HepG2 (cell line): Measurements from ENCODE around the gene JPH3.

Experiments
- ATM ChIP-seq: fragments of 450-650 bp; IDR thresholded peaks from 2 replicates; pipeline ENCODE4 v1.7.1; 2017; ENCODE audit warnings: mild to moderate bottlenecking, borderline replicate concordance
- ETV6 ChIP-seq: sonication (generic); formaldehyde crosslinking; conservative IDR thresholded peaks from 2 replicates; pipeline ENCODE4 v1.4.0; 2020; ENCODE audit warnings: missing genetic modification reagents
- GLI4 ChIP-seq: sonication (generic); formaldehyde crosslinking; IDR thresholded peaks from 2 replicates; pipeline ENCODE4 v1.5.1; 2020; ENCODE audit warnings: missing genetic modification reagents, mild to moderate bottlenecking, moderate library complexity, borderline replicate concordance
- POLR2A ChIP-seq, 2 experiments: IDR thresholded peaks; 2 replicates each; pipeline ENCODE4 v1.6.1; 2011; ENCODE audit warnings: low read depth in 2 of 2, low read length in 2 of 2, mild to moderate bottlenecking in 1 of 2, moderate library complexity in 1 of 2; ENCODE audit not compliant: insufficient read depth in 1 of 2
- RNF2 ChIP-seq: fragments of 450-650 bp; conservative IDR thresholded peaks from 2 replicates; pipeline ENCODE4 v1.6.1; 2016; ENCODE audit warnings: low read depth
- SYNCRIP ChIP-seq: fragments of 200-400 bp; formaldehyde crosslinking; IDR thresholded peaks from 2 replicates; pipeline ENCODE4 v1.6.1; 2018; ENCODE audit warnings: mild to moderate bottlenecking, low read depth, low read length; ENCODE audit not compliant: insufficient read depth
- TCF7L2 ChIP-seq: IDR thresholded peaks from 2 replicates; pipeline ENCODE4 v1.6.1; 2011; ENCODE audit warnings: mild to moderate bottlenecking, low read depth, low read length, moderate library complexity
- ZBTB21 ChIP-seq: sonication (generic); formaldehyde crosslinking; IDR thresholded peaks from 2 replicates; pipeline ENCODE4 v1.4.0; 2020; ENCODE audit warnings: missing genetic modification reagents
- ZIK1 ChIP-seq: sonication (generic); formaldehyde crosslinking; IDR thresholded peaks from 2 replicates; pipeline ENCODE4 v1.5.0; 2020; ENCODE audit warnings: mild to moderate bottlenecking, low read depth, missing genetic modification reagents, borderline replicate concordance
- ZNF251 ChIP-seq: sonication (generic); formaldehyde crosslinking; IDR thresholded peaks from 2 replicates; pipeline ENCODE4 v1.9.0; 2021; ENCODE audit warnings: mild to moderate bottlenecking, missing genetic modification reagents
- TF ChIP-seq, protein P1 (sequence below): sonication (generic); formaldehyde crosslinking; IDR thresholded peaks from 2 replicates; pipeline ENCODE4 v1.5.1; 2020; ENCODE audit warnings: mild to moderate bottlenecking, missing genetic modification reagents
- TF ChIP-seq, protein P2 (sequence below): sonication (generic); formaldehyde crosslinking; IDR thresholded peaks from 2 replicates; pipeline ENCODE4 v1.5.0; 2020; ENCODE audit warnings: mild to moderate bottlenecking, missing genetic modification reagents, moderate library complexity

DNA sequence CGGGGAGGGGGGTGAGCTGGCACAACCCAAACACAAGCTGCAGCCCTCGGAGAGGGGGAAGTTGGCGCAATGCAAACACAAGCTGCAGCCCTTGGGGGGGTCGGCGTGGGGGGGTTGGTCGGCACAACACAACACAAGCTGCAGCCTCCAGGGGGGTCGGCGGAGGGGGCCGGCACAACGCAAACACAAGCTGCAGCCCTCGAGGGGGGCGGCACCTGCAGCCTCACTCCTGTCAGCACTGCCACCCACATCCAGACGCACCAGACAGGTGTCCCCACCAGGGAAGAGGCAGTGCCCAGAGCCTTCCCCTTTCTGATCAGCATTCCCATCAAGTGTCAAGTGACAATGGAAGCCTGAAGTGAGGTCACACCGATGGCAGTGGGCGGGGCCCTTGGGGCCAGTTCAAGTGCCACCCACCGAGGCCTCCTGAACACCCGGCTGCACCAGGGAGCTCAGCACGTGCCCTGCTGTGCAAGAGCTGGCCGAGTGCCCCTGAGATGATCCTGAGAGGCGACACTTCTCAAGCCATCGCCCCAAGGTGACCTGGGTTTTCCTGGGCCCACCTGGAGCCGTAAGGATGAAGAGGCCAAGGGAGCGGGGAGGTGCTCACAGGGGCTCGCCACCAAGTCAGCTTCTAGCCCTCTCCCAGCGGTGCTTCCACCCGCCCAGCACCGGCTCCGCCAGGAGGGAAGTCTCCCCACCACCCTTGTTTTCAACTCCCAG lies 104.1 kb downstream of the JPH3 start:
- no peak for TF ChIP-seq RNF2
- TF ChIP-seq TCF7L2, result no peak
- TF ChIP-seq, protein P1, sequence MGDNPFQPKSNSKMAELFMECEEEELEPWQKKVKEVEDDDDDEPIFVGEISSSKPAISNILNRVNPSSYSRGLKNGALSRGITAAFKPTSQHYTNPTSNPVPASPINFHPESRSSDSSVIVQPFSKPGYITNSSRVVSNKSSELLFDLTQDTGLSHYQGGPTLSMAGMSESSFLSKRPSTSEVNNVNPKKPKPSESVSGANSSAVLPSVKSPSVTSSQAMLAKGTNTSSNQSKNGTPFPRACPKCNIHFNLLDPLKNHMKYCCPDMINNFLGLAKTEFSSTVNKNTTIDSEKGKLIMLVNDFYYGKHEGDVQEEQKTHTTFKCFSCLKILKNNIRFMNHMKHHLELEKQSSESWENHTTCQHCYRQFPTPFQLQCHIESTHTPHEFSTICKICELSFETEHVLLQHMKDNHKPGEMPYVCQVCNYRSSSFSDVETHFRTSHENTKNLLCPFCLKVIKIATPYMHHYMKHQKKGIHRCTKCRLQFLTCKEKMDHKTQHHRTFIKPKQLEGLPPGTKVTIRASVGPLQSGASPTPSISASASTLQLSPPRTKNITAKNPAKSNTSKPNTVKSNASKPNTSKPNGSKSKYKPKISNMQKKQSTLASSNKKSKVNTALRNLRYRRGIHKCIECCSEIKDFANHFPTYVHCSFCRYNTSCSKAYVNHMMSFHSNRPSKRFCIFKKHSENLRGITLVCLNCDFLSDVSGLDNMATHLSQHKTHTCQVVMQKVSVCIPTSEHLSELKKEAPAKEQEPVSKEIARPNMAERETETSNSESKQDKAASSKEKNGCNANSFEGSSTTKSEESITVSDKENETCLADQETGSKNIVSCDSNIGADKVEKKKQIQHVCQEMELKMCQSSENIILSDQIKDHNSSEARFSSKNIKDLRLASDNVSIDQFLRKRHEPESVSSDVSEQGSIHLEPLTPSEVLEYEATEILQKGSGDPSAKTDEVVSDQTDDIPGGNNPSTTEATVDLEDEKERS (CRISPR knock-in tag), result no peak
- TF ChIP-seq ZIK1 (CRISPR knock-in tag), result no peak
- no peak for TF ChIP-seq GLI4 (CRISPR knock-in tag)
- TF ChIP-seq, protein P2, sequence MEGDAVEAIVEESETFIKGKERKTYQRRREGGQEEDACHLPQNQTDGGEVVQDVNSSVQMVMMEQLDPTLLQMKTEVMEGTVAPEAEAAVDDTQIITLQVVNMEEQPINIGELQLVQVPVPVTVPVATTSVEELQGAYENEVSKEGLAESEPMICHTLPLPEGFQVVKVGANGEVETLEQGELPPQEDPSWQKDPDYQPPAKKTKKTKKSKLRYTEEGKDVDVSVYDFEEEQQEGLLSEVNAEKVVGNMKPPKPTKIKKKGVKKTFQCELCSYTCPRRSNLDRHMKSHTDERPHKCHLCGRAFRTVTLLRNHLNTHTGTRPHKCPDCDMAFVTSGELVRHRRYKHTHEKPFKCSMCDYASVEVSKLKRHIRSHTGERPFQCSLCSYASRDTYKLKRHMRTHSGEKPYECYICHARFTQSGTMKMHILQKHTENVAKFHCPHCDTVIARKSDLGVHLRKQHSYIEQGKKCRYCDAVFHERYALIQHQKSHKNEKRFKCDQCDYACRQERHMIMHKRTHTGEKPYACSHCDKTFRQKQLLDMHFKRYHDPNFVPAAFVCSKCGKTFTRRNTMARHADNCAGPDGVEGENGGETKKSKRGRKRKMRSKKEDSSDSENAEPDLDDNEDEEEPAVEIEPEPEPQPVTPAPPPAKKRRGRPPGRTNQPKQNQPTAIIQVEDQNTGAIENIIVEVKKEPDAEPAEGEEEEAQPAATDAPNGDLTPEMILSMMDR (CRISPR knock-in tag), result no peak
- no peak for TF ChIP-seq ATM
- no peak for TF ChIP-seq ETV6 (CRISPR knock-in tag)
- TF ChIP-seq ZBTB21 (CRISPR knock-in tag), result no peak
- TF ChIP-seq ZNF251 (CRISPR knock-in tag), result no peak
- TF ChIP-seq POLR2A (IDR thresholded peaks at IDR 0.05; ENCODE audit: insufficient read depth in 1 of 2, low read depth in 2 of 2, low read length in 2 of 2), result no peak
- TF ChIP-seq SYNCRIP, result no peak
